ENCODE measurements around the gene EPS15.

The EPS15 gene

GRCh38 chr1:51435878-51436277, 83.2 kb downstream of the EPS15 start:
- DNase-seq (ENCODE audit: extremely low spot score), result no peak
- ChIA-PET POLR2A (interaction anchor here (0.5 kb wide), 1 partner anchor 148 kb away, joined by 3 read pairs; no protein-coding TSS in a partner anchor), CTCF (interaction anchor here (0.9 kb wide), 1 partner anchor 139 kb away, joined by 5 read pairs; no protein-coding TSS in a partner anchor)
- TF ChIP-seq FOXM1 (IDR thresholded peaks at IDR 0.05; ENCODE audit: borderline replicate concordance) (no peak), ARNT (IDR thresholded peaks at IDR 0.05) (no peak), ELF4 (IDR thresholded peaks at IDR 0.05) (no peak), SP1 (IDR thresholded peaks at IDR 0.05) (no peak), BHLHE40 (IDR thresholded peaks at IDR 0.05; ENCODE audit: borderline replicate concordance) (no peak), TARDBP (IDR thresholded peaks at IDR 0.05) (no peak), L3MBTL2 (conservative IDR thresholded peaks at IDR 0.05) (no peak), FOXK2 (IDR thresholded peaks at IDR 0.05) (no peak), NFRKB (IDR thresholded peaks at IDR 0.05) (no peak), PKNOX1 (IDR thresholded peaks at IDR 0.05) (no peak), LEF1 (IDR thresholded peaks at IDR 0.05; ENCODE audit: borderline replicate concordance) (no peak), ZNF384 (IDR thresholded peaks at IDR 0.05) (no peak), SUZ12 (IDR thresholded peaks at IDR 0.05) (no peak)

- no peak for TF ChIP-seq SP1 (IDR thresholded peaks at IDR 0.05)
- TF ChIP-seq FOXA1 (IDR thresholded peaks at IDR 0.05), result no peak
- TF ChIP-seq ARNT (IDR thresholded peaks at IDR 0.05), result no peak
- TF ChIP-seq FOXK2 (IDR thresholded peaks at IDR 0.05), result no peak
- no peak for TF ChIP-seq FOXM1 (IDR thresholded peaks at IDR 0.05; ENCODE audit: borderline replicate concordance)
- no peak for TF ChIP-seq BHLHE40 (IDR thresholded peaks at IDR 0.05; ENCODE audit: borderline replicate concordance)
- no peak for TF ChIP-seq L3MBTL2 (conservative IDR thresholded peaks at IDR 0.05)
- TF ChIP-seq LEF1 (IDR thresholded peaks at IDR 0.05; ENCODE audit: borderline replicate concordance), result no peak
- no peak for TF ChIP-seq ZNF384 (IDR thresholded peaks at IDR 0.05)
- TF ChIP-seq ELF4 (IDR thresholded peaks at IDR 0.05), result no peak
- TF ChIP-seq TARDBP (IDR thresholded peaks at IDR 0.05), result no peak
- TF ChIP-seq HDGF (IDR thresholded peaks at IDR 0.05; ENCODE audit: borderline replicate concordance), result no peak
- no peak for TF ChIP-seq NFRKB (IDR thresholded peaks at IDR 0.05)
- TF ChIP-seq CTBP1 (IDR thresholded peaks at IDR 0.05; ENCODE audit: borderline replicate concordance), result no peak
- TF ChIP-seq PKNOX1 (IDR thresholded peaks at IDR 0.05), result no peak
- no peak for TF ChIP-seq SUZ12 (IDR thresholded peaks at IDR 0.05)
- POLR2A ChIA-PET, result no interaction called here
- no peak for DNase-seq (ENCODE audit: extremely low spot score)
- CTCF ChIA-PET, result no interaction called here
Observed at GRCh38 chr1:51433972-51434510, 85.0 kb downstream of the EPS15 start.

GRCh38 chr1:51433269-51433971, 85.6 kb downstream of the EPS15 start:
- DNase-seq (ENCODE audit: extremely low spot score), result no peak
- CTCF ChIA-PET, result no interaction called here
- POLR2A ChIA-PET, result no interaction called here
- TF ChIP-seq FOXM1 (IDR thresholded peaks at IDR 0.05; ENCODE audit: borderline replicate concordance) (no peak), SP1 (IDR thresholded peaks at IDR 0.05) (no peak), ELF4 (IDR thresholded peaks at IDR 0.05) (no peak)

- POLR2A ChIA-PET, result no interaction called here
- TF ChIP-seq ELF4 (IDR thresholded peaks at IDR 0.05), result no peak
- no peak for TF ChIP-seq NFRKB (IDR thresholded peaks at IDR 0.05)
- no peak for TF ChIP-seq L3MBTL2 (conservative IDR thresholded peaks at IDR 0.05)
- no peak for TF ChIP-seq SP1 (IDR thresholded peaks at IDR 0.05)
- no peak for TF ChIP-seq FOXA1 (IDR thresholded peaks at IDR 0.05)
- no peak for TF ChIP-seq SUZ12 (IDR thresholded peaks at IDR 0.05)
- no peak for TF ChIP-seq CTBP1 (IDR thresholded peaks at IDR 0.05; ENCODE audit: borderline replicate concordance)
- no peak for TF ChIP-seq PKNOX1 (IDR thresholded peaks at IDR 0.05)
- TF ChIP-seq HDGF (IDR thresholded peaks at IDR 0.05; ENCODE audit: borderline replicate concordance), result no peak
- no peak for TF ChIP-seq ZNF384 (IDR thresholded peaks at IDR 0.05)
- CTCF ChIA-PET, result interaction anchor here (0.8 kb wide), 1 partner anchor 9 kb away, joined by 3 read pairs; no protein-coding TSS in a partner anchor
- no peak for DNase-seq (ENCODE audit: extremely low spot score)
Observed at GRCh38 chr1:51432146-51432545, 86.9 kb downstream of the EPS15 start.

GRCh38 chr1:51427438-51427837, 91.6 kb downstream of the EPS15 start:
- POLR2A ChIA-PET, result no interaction called here
- TF ChIP-seq PKNOX1 (IDR thresholded peaks at IDR 0.05) (no peak), CTBP1 (IDR thresholded peaks at IDR 0.05; ENCODE audit: borderline replicate concordance) (no peak), LEF1 (IDR thresholded peaks at IDR 0.05; ENCODE audit: borderline replicate concordance) (no peak), SP1 (IDR thresholded peaks at IDR 0.05) (no peak), FOXA1 (IDR thresholded peaks at IDR 0.05) (no peak), L3MBTL2 (conservative IDR thresholded peaks at IDR 0.05) (no peak), ELF4 (IDR thresholded peaks at IDR 0.05) (no peak), FOXK2 (IDR thresholded peaks at IDR 0.05) (no peak), BHLHE40 (IDR thresholded peaks at IDR 0.05; ENCODE audit: borderline replicate concordance) (no peak), NFRKB (IDR thresholded peaks at IDR 0.05) (no peak), TARDBP (IDR thresholded peaks at IDR 0.05) (no peak), SUZ12 (IDR thresholded peaks at IDR 0.05) (no peak), FOXM1 (IDR thresholded peaks at IDR 0.05; ENCODE audit: borderline replicate concordance) (no peak), HDGF (IDR thresholded peaks at IDR 0.05; ENCODE audit: borderline replicate concordance) (no peak)
- CTCF ChIA-PET, result no interaction called here
- no peak for DNase-seq (ENCODE audit: extremely low spot score)

Data from HEK293T (cell line).